ENCODE results near the gene ENPP6. TPM values are rescaled to one million over a fixed set of nuclear protein-coding genes. Genes with fewer than 3 reads are reported as not detected.
"Not testable (repeated sequence)": the region's sequence is repeated elsewhere in the genome, so short reads cannot be mapped to it uniquely, and the experiment has no call there.

Gene ENPP6
- total RNA-seq, 4 donors from 2014 or later = 0.07 to 0.56 (median 0.20) TPM; not detected in 1

GRCh38 chr4:184056877-184057276 lies 160.8 kb downstream of the ENPP6 start:
- TF ChIP-seq CTCF (IDR thresholded peaks at IDR 0.05 in 4 of 5, conservative IDR thresholded peaks at IDR 0.05 in 1 of 5) (no peak), POLR2A (IDR thresholded peaks at IDR 0.05) (no peak)
- DNase-seq (no peak), ATAC-seq (no peak)
- no peaks in the 10 kb centered on the region for H3K27me3 ChIP-seq
- no peak overlapping the region for H3K4me3 ChIP-seq
- intact Hi-C loops (cut with DNase I; ENCODE audit: low total_unique reads) = no loop called here
- H3K9me3 ChIP-seq = no peaks in the 10 kb centered on the region
- no peaks in the 10 kb centered on the region for H3K36me3 ChIP-seq
- in situ Hi-C loops (cut with MboI; ENCODE audit: low sequenced_read_pairs in 4 of 4) = no loop called here
- H3K27ac ChIP-seq = no peak overlapping the region
- H3K4me1 ChIP-seq = no peaks in the 10 kb centered on the region

GRCh38 chr4:184053434-184053833 lies 164.2 kb downstream of the ENPP6 start:
- H3K36me3 ChIP-seq = no peaks in the 10 kb centered on the region
- H3K27ac ChIP-seq = no peak overlapping the region
- ATAC-seq (no peak), DNase-seq (no peak)
- in situ Hi-C loops (cut with MboI; ENCODE audit: low sequenced_read_pairs in 4 of 4) (no loop called here), intact Hi-C loops (cut with DNase I; ENCODE audit: low total_unique reads) (no loop called here)
- TF ChIP-seq CTCF (IDR thresholded peaks at IDR 0.05 in 4 of 5, conservative IDR thresholded peaks at IDR 0.05 in 1 of 5) (no peak), POLR2A (IDR thresholded peaks at IDR 0.05) (no peak)
- H3K4me1 ChIP-seq = no peaks in the 10 kb centered on the region
- H3K4me3 ChIP-seq = no peak overlapping the region
- H3K27me3 ChIP-seq = no peaks in the 10 kb centered on the region
- no peaks in the 10 kb centered on the region for H3K9me3 ChIP-seq

- Histone ChIP-seq H3K4me3 (no peak overlapping the region), H3K36me3 (no peaks in the 10 kb centered on the region), H3K27ac (no peak overlapping the region), H3K9me3 (no peaks in the 10 kb centered on the region), H3K27me3 (no peaks in the 10 kb centered on the region), H3K4me1 (no peaks in the 10 kb centered on the region)
- in situ Hi-C loops (cut with MboI; ENCODE audit: low sequenced_read_pairs in 4 of 4) = no loop called here
- DNase-seq = no peak
- ATAC-seq = no peak
- intact Hi-C loops (cut with DNase I; ENCODE audit: low total_unique reads) = no loop called here
- TF ChIP-seq CTCF (IDR thresholded peaks at IDR 0.05 in 4 of 5, conservative IDR thresholded peaks at IDR 0.05 in 1 of 5) (no peak), POLR2A (IDR thresholded peaks at IDR 0.05) (no peak)
Observed at GRCh38 chr4:184052616-184053015, 165.1 kb downstream of the ENPP6 start.

- DNase-seq; H3K27me3 ChIP-seq; ATAC-seq; H3K27ac ChIP-seq; in situ Hi-C loops (cut with MboI; ENCODE audit: low sequenced_read_pairs in 4 of 4); H3K9me3 ChIP-seq; intact Hi-C loops (cut with DNase I; ENCODE audit: low total_unique reads); H3K4me1 ChIP-seq; H3K36me3 ChIP-seq; H3K4me3 ChIP-seq: not testable (repeated sequence)
Observed at GRCh38 chr4:184051262-184051661, 166.4 kb downstream of the ENPP6 start.

GRCh38 chr4:184046148-184046547 lies 171.5 kb downstream of the ENPP6 start:
- no peak for ATAC-seq
- H3K27ac ChIP-seq = no peak overlapping the region
- no peaks in the 10 kb centered on the region for H3K4me1 ChIP-seq
- intact Hi-C loops (cut with DNase I; ENCODE audit: low total_unique reads) = no loop called here
- H3K4me3 ChIP-seq = no peak overlapping the region
- no peaks in the 10 kb centered on the region for H3K36me3 ChIP-seq
- peaks cover 0 to 16% (median 0%) of the 10 kb centered on the region in 3 donors for H3K9me3 ChIP-seq
- no peak for TF ChIP-seq CTCF (IDR thresholded peaks at IDR 0.05 in 4 of 5, conservative IDR thresholded peaks at IDR 0.05 in 1 of 5)
- no peak for TF ChIP-seq POLR2A (IDR thresholded peaks at IDR 0.05)
- no peaks in the 10 kb centered on the region for H3K27me3 ChIP-seq
- in situ Hi-C loops (cut with MboI; ENCODE audit: low sequenced_read_pairs in 4 of 4) = no loop called here
- no peak for DNase-seq
